ENCODE data around the gene SPAG17.

Gene SPAG17

DNA sequence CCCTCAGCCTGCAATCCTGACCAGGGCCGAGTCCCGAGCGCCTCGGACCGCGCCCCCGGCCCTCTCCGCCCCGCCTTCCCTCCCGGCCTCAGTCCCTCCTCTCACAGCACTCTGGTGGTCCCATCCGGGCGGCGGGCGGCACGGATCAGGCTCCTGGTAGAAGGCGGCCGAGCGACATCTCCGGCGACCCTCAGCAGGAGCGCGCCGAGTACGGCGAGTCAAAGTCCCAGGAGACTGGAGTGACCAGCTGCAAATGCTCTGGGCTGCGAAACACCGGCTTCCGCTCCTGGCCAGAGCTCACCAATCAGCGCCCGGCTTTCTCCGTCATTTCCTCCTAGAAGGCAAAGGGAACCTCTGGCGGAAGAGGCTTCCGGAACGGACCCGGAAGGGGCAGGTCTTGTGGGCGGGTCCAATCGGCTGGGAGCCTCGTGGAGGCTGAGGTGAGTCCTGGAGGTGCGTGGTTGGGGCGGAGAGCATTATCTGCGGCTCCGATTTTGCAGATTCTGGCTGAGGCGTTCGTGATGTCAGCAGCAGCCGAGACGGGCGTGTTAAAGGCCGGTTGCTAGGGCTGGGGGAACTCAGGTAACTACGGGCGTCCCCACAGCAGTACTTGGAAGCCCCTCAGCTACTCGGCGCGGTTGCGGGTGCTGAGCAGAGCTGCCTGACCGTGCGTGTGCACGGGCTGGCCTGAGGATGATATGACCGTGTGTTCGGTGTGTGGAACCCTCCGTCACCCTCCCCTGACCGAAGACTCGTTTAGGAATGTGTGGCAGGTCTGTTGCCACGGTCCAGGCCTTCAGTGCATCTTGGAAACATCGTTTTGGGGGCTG is 255.5 kb downstream of the SPAG17 start, which contains the start of the genes GDAP2 and WDR3 (continued):
- TF ChIP-seq ZSCAN18 (tag by site-specific recombination; IDR thresholded peaks at IDR 0.05) (no peak), KLF1 (tag by site-specific recombination; IDR thresholded peaks at IDR 0.05) (peak; percentile 19; the same call in 1 of the 2 replicates), ZNF791 (tag by site-specific recombination; IDR thresholded peaks at IDR 0.05) (no peak), EGR2 (tag by site-specific recombination; IDR thresholded peaks at IDR 0.05; ENCODE audit: low read depth) (peak; percentile 41; the same call in 1 of the 2 replicates), ZNF776 (tag by site-specific recombination; IDR thresholded peaks at IDR 0.05; ENCODE audit: borderline replicate concordance) (no peak), ZNF48 (tag by site-specific recombination; IDR thresholded peaks at IDR 0.05) (no peak), ZNF133 (tag by site-specific recombination; IDR thresholded peaks at IDR 0.05) (0 out of 2 replicates have a peak, but pooled peaks have one; percentile 8), ZNF335 (tag by site-specific recombination; conservative IDR thresholded peaks at IDR 0.05) (peak; percentile 78), ZNF433 (tag by site-specific recombination; IDR thresholded peaks at IDR 0.05; ENCODE audit: low read depth) (no peak), HOXA7 (CRISPR knock-in tag; IDR thresholded peaks at IDR 0.05; ENCODE audit: borderline replicate concordance) (no peak), ZNF155 (tag by site-specific recombination; IDR thresholded peaks at IDR 0.05) (no peak), GLIS2 (tag by site-specific recombination; IDR thresholded peaks at IDR 0.05) (no peak), ZBTB20 (tag by site-specific recombination; IDR thresholded peaks at IDR 0.05) (peak; percentile 61), ZNF19 (tag by site-specific recombination; IDR thresholded peaks at IDR 0.05; ENCODE audit: low read depth) (no peak), ZNF311 (tag by site-specific recombination; IDR thresholded peaks at IDR 0.05; ENCODE audit: borderline replicate concordance) (no peak), ZBTB11 (tag by site-specific recombination; conservative IDR thresholded peaks at IDR 0.05; ENCODE audit: low read depth) (peak; percentile 96), GLIS1 (tag by site-specific recombination; IDR thresholded peaks at IDR 0.05) (peak; percentile 21; the same call in 1 of the 2 replicates), ZSCAN23 (tag by site-specific recombination; IDR thresholded peaks at IDR 0.05) (no peak), ZNF37A (tag by site-specific recombination; IDR thresholded peaks at IDR 0.05) (no peak), ZNF777 (tag by site-specific recombination; IDR thresholded peaks at IDR 0.05; ENCODE audit: borderline replicate concordance) (peak; percentile 19; the same call in 1 of the 2 replicates), KLF9 (tag by site-specific recombination; IDR thresholded peaks at IDR 0.05; ENCODE audit: low read depth) (peak; percentile 83), KLF8 (tag by site-specific recombination; IDR thresholded peaks at IDR 0.05) (peak; percentile 19), YY2 (tag by site-specific recombination; IDR thresholded peaks at IDR 0.05) (no peak), ZNF266 (tag by site-specific recombination; IDR thresholded peaks at IDR 0.05; ENCODE audit: low read depth) (no peak), ZNF169 (tag by site-specific recombination; IDR thresholded peaks at IDR 0.05) (no peak), ZNF76 (tag by site-specific recombination; IDR thresholded peaks at IDR 0.05; ENCODE audit: borderline replicate concordance, low read depth) (0 out of 2 replicates have a peak, but pooled peaks have one; percentile 44), SP7 (tag by site-specific recombination; IDR thresholded peaks at IDR 0.05) (0 out of 2 replicates have a peak, but pooled peaks have one; percentile 30), ZNF366 (tag by site-specific recombination; conservative IDR thresholded peaks at IDR 0.05) (no peak)
- TF ChIP-seq, protein P1, sequence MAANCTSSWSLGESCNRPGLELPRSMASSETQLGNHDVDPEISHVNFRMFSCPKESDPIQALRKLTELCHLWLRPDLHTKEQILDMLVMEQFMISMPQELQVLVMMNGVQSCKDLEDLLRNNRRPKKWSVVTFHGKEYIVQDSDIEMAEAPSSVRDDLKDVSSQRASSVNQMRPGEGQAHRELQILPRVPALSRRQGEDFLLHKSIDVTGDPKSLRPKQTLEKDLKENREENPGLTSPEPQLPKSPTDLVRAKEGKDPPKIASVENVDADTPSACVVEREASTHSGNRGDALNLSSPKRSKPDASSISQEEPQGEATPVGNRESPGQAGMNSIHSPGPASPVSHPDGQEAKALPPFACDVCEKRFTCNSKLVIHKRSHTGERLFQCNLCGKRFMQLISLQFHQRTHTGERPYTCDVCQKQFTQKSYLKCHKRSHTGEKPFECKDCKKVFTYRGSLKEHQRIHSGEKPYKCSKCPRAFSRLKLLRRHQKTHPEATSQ (tag by site-specific recombination; IDR thresholded peaks at IDR 0.05) = 0 out of 2 replicates have a peak, but pooled peaks have one; percentile 50
- TF ChIP-seq, protein P2, sequence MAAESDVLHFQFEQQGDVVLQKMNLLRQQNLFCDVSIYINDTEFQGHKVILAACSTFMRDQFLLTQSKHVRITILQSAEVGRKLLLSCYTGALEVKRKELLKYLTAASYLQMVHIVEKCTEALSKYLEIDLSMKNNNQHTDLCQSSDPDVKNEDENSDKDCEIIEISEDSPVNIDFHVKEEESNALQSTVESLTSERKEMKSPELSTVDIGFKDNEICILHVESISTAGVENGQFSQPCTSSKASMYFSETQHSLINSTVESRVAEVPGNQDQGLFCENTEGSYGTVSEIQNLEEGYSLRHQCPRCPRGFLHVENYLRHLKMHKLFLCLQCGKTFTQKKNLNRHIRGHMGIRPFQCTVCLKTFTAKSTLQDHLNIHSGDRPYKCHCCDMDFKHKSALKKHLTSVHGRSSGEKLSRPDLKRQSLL (tag by site-specific recombination; IDR thresholded peaks at IDR 0.05) = no peak; the same call in 1 of the 2 replicates
